ENCODE measurements around the gene OSBPL10.

DNA sequence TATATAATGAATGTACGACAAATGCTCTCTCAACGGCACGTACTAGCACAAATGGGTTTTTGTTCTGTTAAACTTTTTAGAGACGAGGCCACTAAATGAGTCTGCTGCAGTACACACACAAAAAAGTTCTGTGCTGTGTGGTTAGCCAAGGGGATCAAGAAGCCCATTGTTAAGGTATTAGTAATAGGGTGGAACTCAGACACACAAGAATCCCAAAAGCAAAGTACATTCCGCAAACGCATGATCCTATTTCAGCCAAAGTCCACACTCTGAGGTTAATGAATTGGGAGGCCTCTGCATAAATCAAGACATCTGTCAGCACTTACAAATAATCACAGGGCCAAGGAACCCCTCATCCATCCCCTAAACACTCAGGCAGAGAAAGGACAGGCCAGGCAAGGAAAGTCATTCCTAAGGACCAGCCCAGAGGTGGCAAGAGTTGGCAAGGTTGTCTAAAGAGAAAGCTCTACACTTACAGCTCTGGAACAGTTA, 12.1 kb downstream of the OSBPL10 start:
- TF ChIP-seq EP300 (IDR thresholded peaks at IDR 0.05; ENCODE audit: borderline replicate concordance in 1 of 2, low read depth in 2 of 2, low read length in 2 of 2) (no peak), EZH2 (IDR thresholded peaks at IDR 0.05; ENCODE audit: low read depth, low read length, severe bottlenecking) (no peak), JUND (IDR thresholded peaks at IDR 0.05; ENCODE audit: low read length) (no peak), ASH2L (IDR thresholded peaks at IDR 0.05; ENCODE audit: low read length) (no peak), KDM5A (IDR thresholded peaks at IDR 0.05; ENCODE audit: low read length) (no peak), JUN (IDR thresholded peaks at IDR 0.05; ENCODE audit: low read depth, low read length) (no peak), TAF1 (IDR thresholded peaks at IDR 0.05; ENCODE audit: low read depth, low read length) (no peak), SRF (IDR thresholded peaks at IDR 0.05; ENCODE audit: low read depth, low read length) (no peak), RAD21 (IDR thresholded peaks at IDR 0.05 in 1 of 2, conservative IDR thresholded peaks at IDR 0.05 in 1 of 2; ENCODE audit: low read depth in 2 of 2, low read length in 2 of 2) (no peak), TEAD4 (IDR thresholded peaks at IDR 0.05; ENCODE audit: low read depth, low read length) (no peak)
- TF ChIP-seq, protein P1, sequence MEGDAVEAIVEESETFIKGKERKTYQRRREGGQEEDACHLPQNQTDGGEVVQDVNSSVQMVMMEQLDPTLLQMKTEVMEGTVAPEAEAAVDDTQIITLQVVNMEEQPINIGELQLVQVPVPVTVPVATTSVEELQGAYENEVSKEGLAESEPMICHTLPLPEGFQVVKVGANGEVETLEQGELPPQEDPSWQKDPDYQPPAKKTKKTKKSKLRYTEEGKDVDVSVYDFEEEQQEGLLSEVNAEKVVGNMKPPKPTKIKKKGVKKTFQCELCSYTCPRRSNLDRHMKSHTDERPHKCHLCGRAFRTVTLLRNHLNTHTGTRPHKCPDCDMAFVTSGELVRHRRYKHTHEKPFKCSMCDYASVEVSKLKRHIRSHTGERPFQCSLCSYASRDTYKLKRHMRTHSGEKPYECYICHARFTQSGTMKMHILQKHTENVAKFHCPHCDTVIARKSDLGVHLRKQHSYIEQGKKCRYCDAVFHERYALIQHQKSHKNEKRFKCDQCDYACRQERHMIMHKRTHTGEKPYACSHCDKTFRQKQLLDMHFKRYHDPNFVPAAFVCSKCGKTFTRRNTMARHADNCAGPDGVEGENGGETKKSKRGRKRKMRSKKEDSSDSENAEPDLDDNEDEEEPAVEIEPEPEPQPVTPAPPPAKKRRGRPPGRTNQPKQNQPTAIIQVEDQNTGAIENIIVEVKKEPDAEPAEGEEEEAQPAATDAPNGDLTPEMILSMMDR (IDR thresholded peaks at IDR 0.05; ENCODE audit: control extremely low read depth in 1 of 3, insufficient read depth in 1 of 3, low read depth in 1 of 3, low read length in 3 of 3): no peak
